HEK293 (cell line): Measurements from ENCODE around the gene THOC7.

Experiments
- ATF2 ChIP-seq: fragments of 450-650 bp; formaldehyde crosslinking; IDR thresholded peaks from 2 replicates; pipeline ENCODE4 v1.5.1; 2016; ENCODE audit warnings: missing biosample characterization, missing genetic modification characterization, low read depth
- CTCF ChIP-seq: fragments of 450-650 bp; formaldehyde crosslinking; IDR thresholded peaks from 2 replicates; pipeline ENCODE4 v1.5.1; 2016; ENCODE audit warnings: missing biosample characterization, missing genetic modification characterization
- GLIS1 ChIP-seq: fragments of 450-650 bp; formaldehyde crosslinking; IDR thresholded peaks from 2 replicates; pipeline ENCODE4 v1.5.1; 2016; ENCODE audit warnings: missing biosample characterization, missing genetic modification characterization
- KLF8 ChIP-seq: fragments of 450-650 bp; formaldehyde crosslinking; IDR thresholded peaks from 2 replicates; pipeline ENCODE4 v1.5.1; 2016; ENCODE audit warnings: missing biosample characterization, missing genetic modification characterization
- KLF9 ChIP-seq: fragments of 450-650 bp; formaldehyde crosslinking; IDR thresholded peaks from 2 replicates; pipeline ENCODE4 v1.5.1; 2016; ENCODE audit warnings: missing biosample characterization, missing genetic modification characterization, low read depth
- REST ChIP-seq: fragments of 450-650 bp; formaldehyde crosslinking; IDR thresholded peaks from 2 replicates; pipeline ENCODE4 v1.5.1; 2016; ENCODE audit warnings: missing biosample characterization, missing genetic modification characterization
- TCF7L2 ChIP-seq: IDR thresholded peaks from 2 replicates; pipeline ENCODE4 v1.6.1; 2011; ENCODE audit warnings: low read depth, mild to moderate bottlenecking, inconsistent platforms, low read length, moderate library complexity, borderline replicate concordance
- ZBTB26 ChIP-seq: fragments of 450-650 bp; formaldehyde crosslinking; optimal IDR thresholded peaks from 2 replicates; pipeline ENCODE3; 2016; ENCODE audit warnings: missing biosample characterization, mild to moderate bottlenecking, missing genetic modification characterization
- ZNF23 ChIP-seq: fragments of 450-650 bp; formaldehyde crosslinking; IDR thresholded peaks from 2 replicates; pipeline ENCODE4 v1.5.1; 2016; ENCODE audit warnings: missing biosample characterization, missing genetic modification characterization, borderline replicate concordance
- ZNF24 ChIP-seq: fragments of 450-650 bp; formaldehyde crosslinking; IDR thresholded peaks from 2 replicates; pipeline ENCODE4 v1.5.1; 2016; ENCODE audit warnings: missing biosample characterization, missing genetic modification characterization
- ZNF449 ChIP-seq: fragments of 450-650 bp; formaldehyde crosslinking; IDR thresholded peaks from 2 replicates; pipeline ENCODE4 v1.5.1; 2017; ENCODE audit warnings: missing biosample characterization, mild to moderate bottlenecking, missing genetic modification characterization, moderate library complexity
- ZNF610 ChIP-seq: fragments of 450-650 bp; formaldehyde crosslinking; IDR thresholded peaks from 2 replicates; pipeline ENCODE4 v1.5.1; 2016; ENCODE audit warnings: missing biosample characterization, missing genetic modification characterization, borderline replicate concordance
- ZNF776 ChIP-seq: fragments of 450-650 bp; formaldehyde crosslinking; IDR thresholded peaks from 2 replicates; pipeline ENCODE4 v1.5.0; 2017; ENCODE audit warnings: missing biosample characterization, missing genetic modification characterization, borderline replicate concordance

GRCh38 chr3:63878394-63879060 lies 14.9 kb upstream of the THOC7 start:
- TF ChIP-seq ZNF449 (tag by site-specific recombination) (no peak), ZNF24 (tag by site-specific recombination) (no peak), CTCF (tag by site-specific recombination) (no peak), ATF2 (tag by site-specific recombination) (no peak), KLF9 (tag by site-specific recombination) (no peak), TCF7L2 (no peak), ZNF776 (no peak), ZNF23 (no peak), ZNF610 (tag by site-specific recombination) (no peak), GLIS1 (tag by site-specific recombination) (no peak), REST (tag by site-specific recombination) (no peak), ZBTB26 (tag by site-specific recombination) (no peak), KLF8 (tag by site-specific recombination) (no peak)
